Natural killer cell (primary cell): ENCODE results near the gene ACSBG1. TPM values are rescaled to one million over a fixed set of nuclear protein-coding genes. Genes with fewer than 3 reads are reported as not detected.

ENCODE experiments used
- ATAC-seq, 3 donors: fragments of 150-1000 bp in 2 of 3; fragments of 200-7000 bp in 1 of 3; cut with Tn5 transposase; 1 replicate in 1 of 3; 2 replicates in 2 of 3; pipeline ENCODE4 v1.10.0; 2021; ENCODE audit warnings: mild to moderate bottlenecking in 2 of 3, moderate library complexity in 2 of 3
- DNase-seq, 2 donors: peaks; one replicate each; pipeline versions ENCODE4 v3.0.0 to v3.0.0-alpha.2; 2013 to 2021; ENCODE audit warnings: mixed read lengths in 1 of 2
- H3K27ac ChIP-seq: one replicate; pipeline ENCODE4 v1.5.1; 2013; ENCODE audit warnings: mild to moderate bottlenecking, low read length
- H3K27me3 ChIP-seq: one replicate; pipeline ENCODE4 v1.6.1; 2013; ENCODE audit warnings: low read length; ENCODE audit not compliant: control insufficient read depth, insufficient read depth
- H3K36me3 ChIP-seq: one replicate; pipeline ENCODE4 v1.6.1; 2013; ENCODE audit warnings: low read length; ENCODE audit not compliant: control insufficient read depth, insufficient read depth
- H3K4me1 ChIP-seq: one replicate; pipeline ENCODE4 v1.6.1; 2013; ENCODE audit warnings: low read length; ENCODE audit not compliant: control insufficient read depth, insufficient read depth
- H3K4me3 ChIP-seq: one replicate; pipeline ENCODE4 v1.5.1; 2013; ENCODE audit warnings: low read length
- H3K9me3 ChIP-seq: one replicate; pipeline ENCODE4 v1.6.1; 2013; ENCODE audit warnings: low read length; ENCODE audit not compliant: control insufficient read depth, insufficient read depth
- H3K27ac Mint-ChIP-seq, 2 donors: one replicate each; pipeline ENCODE4 v1.8.0; 2022; ENCODE audit warnings: mild to moderate bottlenecking in 2 of 2, mixed read lengths in 2 of 2, moderate library complexity in 1 of 2
- H3K27me3 Mint-ChIP-seq, 2 donors: one replicate each; pipeline ENCODE4 v1.8.0; 2022; ENCODE audit warnings: low read depth in 2 of 2, mixed read lengths in 2 of 2
- H3K36me3 Mint-ChIP-seq: one replicate; pipeline ENCODE4 v1.8.0; 2022; ENCODE audit warnings: mixed read lengths
- H3K4me1 Mint-ChIP-seq, 2 donors: one replicate each; pipeline ENCODE4 v1.8.0; 2022; ENCODE audit warnings: mixed read lengths in 2 of 2
- H3K4me3 Mint-ChIP-seq: one replicate; pipeline ENCODE4 v1.8.0; 2022; ENCODE audit warnings: mild to moderate bottlenecking, moderate library complexity, mixed read lengths
- H3K9me3 Mint-ChIP-seq, 2 donors: one replicate each; pipeline ENCODE4 v1.8.0; 2022; ENCODE audit warnings: mixed read lengths in 2 of 2
- CTCF ChIP-seq: fragments of 200-600 bp; IDR thresholded peaks from one replicate; pipeline ENCODE4 v1.8.0; 2022; ENCODE audit warnings: antibody characterized with exemption
- WGBS: methylation state at CpG from one replicate; pipeline ENCODE4 v1.1.7; 2013; ENCODE audit warnings: missing lambda C conversion rate; ENCODE audit not compliant: insufficient coverage; 5-methylcytosine and 5-hydroxymethylcytosine counted together
- intact Hi-C: fragments of 100-400 bp; cut with micrococcal nuclease; formaldehyde crosslinking; loops from one replicate; pipeline ENCODE4 v1.14.2; 2022
- total RNA-seq, 4 donors: library from RNA; stranded (reverse); fragments of 120-200 nt in 1 of 4; gene quantifications; one replicate each; pipeline versions ENCODE4 v1.2.3 to v1.2.4, GENCODE V29; 2013 to 2022

Gene ACSBG1
- total RNA-seq, 3 donors from 2014 or later (not counting 1 experiment from before 2014, with no cell fraction given), result 0.07 TPM; not detected in 2

DNA sequence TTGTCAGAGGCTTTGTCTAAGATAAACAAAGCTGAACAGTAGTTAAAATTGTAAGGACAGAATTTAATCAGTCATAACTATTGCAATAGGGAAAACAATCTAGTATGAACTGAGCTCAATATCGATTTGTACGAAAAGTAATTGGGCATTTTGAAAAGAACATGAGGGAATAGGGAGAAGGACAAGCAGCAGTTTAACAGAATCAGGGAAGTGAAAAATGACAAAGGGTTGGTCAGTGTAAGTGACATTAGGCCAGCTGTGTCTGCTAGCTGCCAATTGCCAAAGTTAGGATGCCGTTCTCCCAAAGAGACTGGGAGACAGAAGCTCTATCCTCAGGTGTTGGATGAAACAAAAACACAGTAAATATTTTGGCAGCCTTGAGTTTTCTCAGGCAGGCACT lies 26.7 kb upstream of the ACSBG1 start:
- Histone ChIP-seq H3K27ac (no peak overlapping the region), H3K27me3 (no peaks in the 10 kb centered on the region), H3K4me1 (peaks cover 10% of the 10 kb centered on the region), H3K9me3 (no peaks in the 10 kb centered on the region), H3K4me3 (no peak overlapping the region), H3K36me3 (no peaks in the 10 kb centered on the region)
- intact Hi-C loops, result no loop called here
- no peak for DNase-seq
- no peak for TF ChIP-seq CTCF
- H3K27me3 Mint-ChIP-seq, result peaks cover 0 to 13% of the 10 kb centered on the region in 2 donors
- 96% methylated on average over 3 of the region's 3 CpGs for WGBS
- H3K9me3 Mint-ChIP-seq, result no peaks in the 10 kb centered on the region
- H3K4me1 Mint-ChIP-seq, result peaks cover 10% of the 10 kb centered on the region in 2 donors
- no peak overlapping the region for H3K27ac Mint-ChIP-seq
- no peak overlapping the region for H3K4me3 Mint-ChIP-seq
- no peak for ATAC-seq
- no peaks in the 10 kb centered on the region for H3K36me3 Mint-ChIP-seq

- no peaks in the 10 kb centered on the region for H3K36me3 Mint-ChIP-seq
- no peak for DNase-seq
- Histone ChIP-seq H3K36me3 (no peaks in the 10 kb centered on the region), H3K27me3 (no peaks in the 10 kb centered on the region), H3K9me3 (no peaks in the 10 kb centered on the region), H3K27ac (no peak overlapping the region), H3K4me1 (peaks cover 10% of the 10 kb centered on the region), H3K4me3 (no peak overlapping the region)
- no peak for TF ChIP-seq CTCF
- no peak overlapping the region for H3K27ac Mint-ChIP-seq
- no peaks in the 10 kb centered on the region for H3K9me3 Mint-ChIP-seq
- WGBS, result 85% methylated on average over 2 of the region's 2 CpGs
- ATAC-seq, result no peak
- no peak overlapping the region for H3K4me3 Mint-ChIP-seq
- H3K4me1 Mint-ChIP-seq, result peaks cover 5% of the 10 kb centered on the region in 2 donors
- intact Hi-C loops, result no loop called here
- H3K27me3 Mint-ChIP-seq, result peaks cover 0 to 13% of the 10 kb centered on the region in 2 donors
Measured at GRCh38 chr15:78260489-78260888, 26.1 kb upstream of the ACSBG1 start.

DNA sequence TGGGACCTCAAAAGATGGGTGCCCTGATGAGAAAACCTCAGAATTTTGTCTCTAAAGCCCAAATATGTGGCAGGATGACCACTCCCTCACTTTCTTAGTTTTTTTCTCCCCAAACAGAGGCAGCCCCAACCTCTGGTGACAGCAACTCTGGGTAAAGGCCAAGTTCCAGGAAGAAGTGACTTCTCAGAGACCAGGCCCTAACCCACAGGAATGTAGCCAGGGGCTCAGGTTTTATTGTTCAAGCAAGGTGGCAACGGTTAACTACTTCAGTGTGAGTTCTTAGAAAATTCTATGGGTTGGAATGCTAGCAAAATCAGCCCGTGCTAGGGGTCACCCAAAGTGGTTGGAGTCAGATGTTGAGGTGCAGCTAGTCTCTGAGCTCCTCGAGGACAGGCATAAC lies 24.9 kb upstream of the ACSBG1 start:
- H3K36me3 Mint-ChIP-seq, result no peaks in the 10 kb centered on the region
- intact Hi-C loops, result no loop called here
- Histone ChIP-seq H3K27ac (no peak overlapping the region), H3K27me3 (no peaks in the 10 kb centered on the region), H3K9me3 (no peaks in the 10 kb centered on the region), H3K4me1 (peaks cover 6% of the 10 kb centered on the region), H3K36me3 (no peaks in the 10 kb centered on the region), H3K4me3 (no peak overlapping the region)
- 87% methylated on average over 3 of the region's 3 CpGs for WGBS
- no peak for ATAC-seq
- H3K27me3 Mint-ChIP-seq, result peaks cover 0 to 13% of the 10 kb centered on the region in 2 donors
- TF ChIP-seq CTCF, result no peak
- no peaks in the 10 kb centered on the region for H3K4me1 Mint-ChIP-seq
- DNase-seq, result no peak
- H3K4me3 Mint-ChIP-seq, result no peak overlapping the region
- no peak overlapping the region for H3K27ac Mint-ChIP-seq
- H3K9me3 Mint-ChIP-seq, result no peaks in the 10 kb centered on the region

DNA sequence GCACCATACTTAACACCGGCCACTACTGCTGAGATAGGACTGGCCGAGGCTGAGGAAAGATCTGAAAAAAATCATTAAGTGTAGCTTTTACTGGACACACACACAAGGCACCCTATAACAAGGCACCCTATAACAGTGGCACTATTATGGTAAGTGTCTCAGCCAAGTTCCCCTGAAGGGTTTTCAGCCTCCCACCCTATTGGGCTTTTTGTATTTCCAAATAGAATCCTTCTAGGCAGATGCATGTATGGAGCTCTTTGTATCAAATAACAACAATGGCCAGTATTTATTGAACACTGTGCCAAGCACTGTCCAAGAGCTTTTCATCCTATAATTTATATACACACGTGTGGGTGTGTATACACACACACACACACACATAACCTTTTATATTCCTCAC lies 23.3 kb upstream of the ACSBG1 start:
- ATAC-seq, result no peak
- Histone ChIP-seq H3K36me3 (no peaks in the 10 kb centered on the region), H3K27me3 (no peaks in the 10 kb centered on the region), H3K4me3 (no peak overlapping the region), H3K27ac (no peak overlapping the region), H3K4me1 (no peaks in the 10 kb centered on the region), H3K9me3 (no peaks in the 10 kb centered on the region)
- H3K9me3 Mint-ChIP-seq, result no peaks in the 10 kb centered on the region
- no peak for TF ChIP-seq CTCF
- peaks cover 0 to 13% of the 10 kb centered on the region in 2 donors for H3K27me3 Mint-ChIP-seq
- H3K4me3 Mint-ChIP-seq, result no peak overlapping the region
- no peaks in the 10 kb centered on the region for H3K36me3 Mint-ChIP-seq
- intact Hi-C loops, result no loop called here
- DNase-seq, result no peak
- no peak overlapping the region for H3K27ac Mint-ChIP-seq
- WGBS, result 100% methylated on average over 2 of the region's 3 CpGs
- H3K4me1 Mint-ChIP-seq, result no peaks in the 10 kb centered on the region
